Measurements from ENCODE around the gene CD48.
"Not testable (repeated sequence)": the region's sequence is repeated elsewhere in the genome, so short reads cannot be mapped to it uniquely, and the experiment has no call there.

CD48 gene

DNA sequence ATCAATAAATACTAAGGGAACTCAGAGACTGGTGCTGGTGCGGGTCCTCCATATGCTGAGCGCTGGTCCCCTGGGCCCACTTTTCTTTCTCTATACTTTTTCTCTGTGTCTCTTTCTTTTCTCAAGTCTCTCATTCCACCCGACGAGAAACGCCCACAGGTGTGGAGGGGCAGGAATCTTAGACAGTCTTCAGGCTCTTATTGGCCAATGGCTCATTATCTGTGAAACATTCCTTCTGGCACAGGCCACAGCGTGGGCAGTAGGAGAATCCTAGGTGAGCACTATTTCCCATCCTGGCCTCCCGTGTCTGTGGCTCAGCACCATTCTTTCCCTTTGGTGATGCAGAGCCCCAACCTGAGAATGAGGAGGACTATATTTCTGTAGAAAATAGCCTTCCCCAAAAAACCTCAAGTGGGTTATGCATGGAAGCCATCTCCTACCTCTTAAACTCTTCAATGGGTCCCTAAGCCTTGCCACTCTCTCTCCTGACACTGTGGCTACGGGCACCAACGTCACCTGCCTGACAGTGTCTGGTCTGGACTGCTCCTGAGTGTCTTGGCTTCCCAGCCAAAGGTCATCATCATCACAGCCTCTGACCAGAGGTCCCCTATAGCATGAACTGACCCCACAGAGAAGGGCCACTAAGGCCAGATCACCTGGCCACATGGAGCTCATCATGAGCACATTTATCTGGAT lies 58.5 kb downstream of the CD48 start:
- DNase-seq (ENCODE audit: low spot score): no peak

DNA sequence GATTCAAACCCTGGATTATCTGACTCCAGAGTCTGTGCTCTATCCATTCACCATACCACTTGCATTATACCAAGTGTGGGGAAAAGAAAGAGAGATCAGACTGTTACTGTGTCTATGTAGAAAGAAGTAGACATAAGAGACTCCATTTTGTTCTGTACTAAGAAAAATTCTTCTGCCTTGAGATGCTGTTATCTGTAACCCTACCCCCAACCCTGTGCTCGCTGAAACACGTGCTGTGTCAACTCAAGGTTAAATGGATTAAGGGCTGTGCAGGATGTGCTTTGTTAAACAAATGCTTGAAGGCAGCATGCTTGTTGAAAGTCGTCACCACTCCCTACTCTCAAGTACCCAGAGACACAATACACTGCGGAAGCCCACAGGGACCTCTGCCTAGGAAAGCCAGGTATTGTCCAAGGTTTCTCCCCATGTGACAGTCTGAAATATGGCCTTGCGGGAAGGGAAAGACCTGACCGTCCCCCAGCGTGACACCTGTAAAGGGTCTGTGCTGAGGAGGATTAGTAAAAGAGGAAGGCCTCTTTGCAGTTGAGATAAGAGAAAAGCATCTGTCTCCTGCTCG lies 59.5 kb downstream of the CD48 start:
- DNase-seq (ENCODE audit: low spot score): not testable (repeated sequence)

- DNase-seq (ENCODE audit: low spot score): no peak
Measured at GRCh38 chr1:160651433-160652064, 60.1 kb downstream of the CD48 start.

DNA sequence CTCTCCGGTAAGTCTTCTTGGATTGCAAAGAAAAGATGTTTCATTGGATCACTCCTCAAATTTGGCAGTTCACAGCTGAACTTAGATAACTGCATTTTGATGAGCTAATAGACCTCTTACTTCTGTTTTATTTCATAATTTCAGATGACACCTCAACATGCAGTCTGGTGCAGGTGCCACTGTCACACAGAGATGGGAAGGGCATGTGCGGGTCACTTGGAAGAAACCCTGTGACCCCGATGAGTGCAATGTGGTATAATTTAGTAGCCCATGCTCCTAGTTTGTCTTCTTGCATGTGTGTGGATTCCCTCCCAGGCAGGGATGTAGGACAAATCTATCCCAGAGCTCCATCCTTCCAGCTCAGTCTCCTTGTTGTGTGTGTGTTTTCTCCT lies 64.3 kb downstream of the CD48 start:
- no peak for DNase-seq (ENCODE audit: low spot score)

DNA sequence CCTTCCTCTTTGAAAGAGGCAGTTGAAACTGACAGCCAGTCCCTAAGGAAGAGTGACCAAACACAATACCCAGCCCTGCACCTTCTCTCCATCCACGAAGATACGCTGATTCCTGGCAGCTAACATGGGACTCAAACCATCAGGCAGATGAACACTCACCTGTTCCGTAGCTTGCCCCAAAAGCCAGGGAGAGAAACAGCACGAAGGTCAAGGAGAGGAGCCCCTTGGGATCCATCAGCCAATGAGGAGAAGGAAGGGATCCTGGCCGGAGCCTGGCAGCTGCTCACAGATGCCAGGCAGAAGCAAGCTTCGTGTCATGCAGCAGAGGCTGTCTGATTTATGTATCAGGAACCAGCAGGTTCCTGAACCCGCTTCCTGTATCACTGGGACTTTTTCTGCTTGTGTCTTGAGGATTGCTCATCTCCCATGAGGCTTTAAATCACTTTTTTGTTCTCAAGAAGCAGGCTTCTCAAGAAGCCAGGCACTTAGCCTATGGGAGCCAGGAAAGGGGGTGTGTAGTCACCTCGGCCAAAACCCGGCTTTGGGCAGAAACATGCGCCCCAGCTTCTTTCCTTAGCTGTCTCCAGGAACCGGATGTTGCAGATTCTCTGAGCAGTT lies 64.8 kb downstream of the CD48 start, which contains the start of gene SLAMF1:
TSS of gene SLAMF1 (minus strand) at position 334 of the 618 bp plus-strand sequence. CDS start at position 235, 99 bp downstream.
- no peak for DNase-seq (ENCODE audit: low spot score)

- no peak for DNase-seq (ENCODE audit: low spot score)
Measured at GRCh38 chr1:160646180-160646579, 65.4 kb downstream of the CD48 start.

DNA sequence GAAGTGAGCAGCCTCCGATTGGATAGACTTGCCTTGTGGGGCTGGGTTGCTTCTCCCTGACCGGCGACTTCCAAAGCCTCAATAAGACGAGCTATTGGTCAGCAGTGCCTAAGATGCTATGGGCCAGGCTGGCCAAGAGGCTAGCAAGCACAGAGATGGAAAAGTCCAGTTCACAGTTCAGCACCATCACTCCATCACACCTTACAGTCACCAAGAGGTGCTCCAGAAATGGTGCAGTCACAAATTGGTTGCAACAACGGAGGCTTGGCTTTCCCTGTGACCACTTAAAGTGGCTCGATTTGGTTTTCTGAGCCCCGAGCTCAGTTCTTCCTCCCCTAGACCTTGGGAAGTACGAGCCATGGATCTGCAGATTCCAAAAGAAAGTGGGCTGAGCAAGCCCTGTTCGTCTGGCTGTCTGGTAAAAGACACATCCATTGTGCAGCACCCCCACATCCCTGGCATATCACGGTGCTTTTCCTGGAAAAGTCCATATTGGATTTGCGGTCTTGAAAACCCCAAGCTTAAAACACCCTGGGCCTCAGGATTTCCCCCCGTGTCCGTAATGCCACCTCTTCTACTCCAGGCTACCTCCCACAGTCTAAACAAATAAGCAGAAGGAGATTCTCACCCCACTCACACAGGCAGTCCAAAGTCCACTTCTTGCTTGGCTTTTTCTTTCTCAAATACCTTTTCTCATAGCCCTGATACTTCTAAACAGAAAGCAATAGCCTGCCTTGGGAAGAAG lies 66.1 kb downstream of the CD48 start:
- DNase-seq (ENCODE audit: low spot score): no peak

DNA sequence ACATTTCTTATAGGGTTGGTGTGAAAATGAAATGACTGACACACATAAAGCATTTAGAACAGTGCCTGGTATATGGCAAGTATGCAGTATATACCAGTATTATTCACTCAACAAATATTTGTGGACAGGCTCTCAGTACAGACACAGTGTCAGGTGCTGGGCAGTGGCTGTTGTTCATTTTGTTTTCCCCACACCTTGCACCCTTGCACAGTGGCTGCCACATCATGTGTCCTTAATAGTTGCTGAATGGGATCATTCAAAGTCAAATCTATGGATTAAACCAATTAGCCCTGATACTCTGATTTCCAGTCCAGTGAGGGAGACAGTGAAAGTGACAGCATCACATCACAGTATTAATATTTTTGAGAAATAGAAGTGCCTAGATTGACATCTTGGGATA lies 67.2 kb downstream of the CD48 start:
- no peak for DNase-seq (ENCODE audit: low spot score)

DNA sequence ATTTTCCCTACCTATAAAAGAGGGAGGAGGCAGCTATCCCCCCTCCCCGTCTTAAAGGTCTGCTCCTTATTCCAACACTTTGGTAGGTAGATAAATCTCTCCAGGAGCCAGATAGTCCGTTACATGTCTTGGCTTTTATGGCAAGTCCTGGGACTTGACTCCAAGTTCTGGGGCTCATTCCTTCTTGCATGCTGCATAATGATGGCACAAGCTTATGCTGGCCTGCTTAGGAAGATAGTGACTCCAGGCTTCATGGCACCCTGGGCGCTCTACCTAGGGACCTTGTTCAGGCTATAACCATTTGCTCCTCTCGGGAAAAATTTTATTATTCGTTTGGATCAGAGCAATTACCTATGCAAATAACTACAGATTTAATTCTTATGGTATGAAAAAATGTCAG lies 68.5 kb downstream of the CD48 start:
- DNase-seq (ENCODE audit: low spot score): no peak

DNA sequence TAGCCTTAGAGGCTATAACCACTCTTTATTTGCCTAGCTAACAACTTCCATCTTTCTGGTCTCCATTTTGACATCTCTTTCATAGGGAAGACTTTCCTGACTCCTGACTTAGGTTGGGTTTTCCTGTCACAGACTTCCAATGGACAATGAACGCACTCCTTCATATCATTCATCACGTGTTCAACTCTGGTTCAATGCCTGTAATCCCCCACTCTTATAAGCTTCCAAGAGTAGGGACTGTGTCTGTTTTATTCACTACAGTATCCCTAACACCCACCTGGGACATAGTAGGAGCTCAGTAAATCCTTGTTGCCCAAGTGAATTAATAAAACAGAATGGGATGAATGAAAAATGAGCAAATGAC lies 69.4 kb downstream of the CD48 start:
- no peak for DNase-seq (ENCODE audit: low spot score)

DNA sequence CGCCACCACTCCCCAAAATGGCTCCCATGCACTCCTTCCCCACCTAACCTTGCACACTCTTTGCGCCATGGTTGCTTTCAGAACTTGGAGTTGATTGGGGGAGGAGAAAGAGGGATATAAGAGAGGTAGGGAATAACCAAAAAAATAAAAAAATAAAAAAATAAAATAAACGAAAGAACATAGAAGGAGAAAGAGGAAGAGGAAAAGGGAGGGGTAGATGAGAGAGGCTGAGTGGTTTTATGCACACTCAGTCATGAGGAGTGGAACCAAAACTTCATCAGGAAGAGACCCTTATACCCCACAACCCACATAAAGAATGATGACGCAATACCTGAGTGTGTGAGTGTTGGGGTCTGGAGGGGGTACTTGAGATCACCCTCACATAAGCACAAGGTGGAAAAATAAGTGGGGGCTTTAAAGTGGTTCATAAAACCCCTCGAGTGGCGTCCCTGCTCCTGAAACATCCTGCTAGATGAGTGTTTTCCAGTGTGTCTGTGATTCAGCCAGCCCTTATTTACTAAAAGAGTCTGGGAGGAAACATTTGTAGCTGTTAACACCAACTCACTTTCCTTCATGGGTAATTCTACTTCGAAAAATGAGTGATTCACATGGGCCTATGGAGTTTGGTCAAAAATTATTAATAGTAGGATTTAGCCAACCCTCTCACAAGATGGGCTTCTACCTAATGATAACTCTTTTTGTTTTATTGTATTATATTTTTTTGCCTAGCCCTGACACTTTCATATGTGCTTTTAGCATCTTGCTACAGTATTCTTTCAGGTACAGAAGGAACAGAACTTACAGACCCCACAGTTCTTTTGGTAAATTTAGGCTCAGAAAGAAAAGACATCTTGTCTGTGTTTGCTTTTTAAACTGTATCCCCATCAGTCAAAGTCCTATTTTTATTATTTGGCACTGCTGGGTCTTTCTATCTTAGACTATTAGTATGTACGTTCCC lies 70.0 kb downstream of the CD48 start:
- no peak for DNase-seq (ENCODE audit: low spot score)

DNA sequence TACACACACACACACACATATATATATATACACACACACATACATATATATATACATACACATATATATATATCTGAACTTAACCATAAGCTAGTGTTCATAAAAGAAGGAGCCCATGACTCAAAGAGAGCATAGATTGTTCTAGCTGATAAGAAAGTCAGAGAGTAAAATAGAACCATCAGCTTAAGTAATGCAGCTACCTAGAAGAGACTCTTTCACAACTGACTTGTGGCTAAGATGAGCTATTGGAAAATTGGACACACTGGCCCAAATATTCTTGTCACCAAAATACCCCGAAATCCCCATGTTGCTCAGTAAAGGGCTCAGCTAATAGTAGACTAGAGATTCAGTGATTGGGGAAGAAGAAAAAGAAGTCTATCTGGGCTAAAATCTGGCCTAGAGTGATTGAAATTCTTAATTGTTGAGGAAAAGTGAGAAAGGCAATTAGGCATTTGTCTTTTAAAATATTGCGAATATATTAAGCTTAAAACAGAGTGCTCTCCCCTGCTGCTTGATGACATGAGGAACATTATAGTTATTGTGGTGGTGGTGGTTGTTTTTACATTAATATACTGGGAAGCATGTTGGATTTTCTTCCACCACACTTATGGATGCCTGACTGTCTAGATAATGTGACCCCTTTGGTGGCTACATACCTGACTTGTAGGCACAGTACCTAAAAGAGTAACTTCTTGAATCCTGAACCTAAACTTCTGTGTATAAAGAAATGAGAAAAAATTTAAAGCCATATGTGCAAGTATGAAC lies 71.1 kb downstream of the CD48 start:
- no peak for DNase-seq (ENCODE audit: low spot score)

GRCh38 chr1:160639652-160640051 lies 72.0 kb downstream of the CD48 start:
- no peak for DNase-seq (ENCODE audit: low spot score)

DNA sequence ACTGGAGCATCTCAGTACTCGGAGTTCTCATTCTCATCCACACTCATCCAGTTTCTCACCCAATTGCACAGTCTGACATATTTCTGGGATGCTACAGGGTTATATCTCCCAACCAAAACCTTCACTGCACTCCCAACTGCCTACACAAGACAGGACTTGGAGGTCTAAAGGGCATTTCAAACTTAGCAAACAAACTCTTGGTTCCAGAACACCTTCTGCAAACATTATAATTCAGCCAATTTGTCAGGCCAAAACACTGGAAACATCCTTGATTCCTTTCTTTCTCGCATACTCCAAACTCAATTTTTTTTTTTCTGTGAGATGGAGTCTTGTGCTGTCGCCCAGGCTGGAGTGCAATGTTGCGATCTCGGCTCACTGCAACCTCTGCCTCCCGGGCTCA lies 72.7 kb downstream of the CD48 start:
- DNase-seq (ENCODE audit: low spot score): no peak

- no peak for DNase-seq (ENCODE audit: low spot score)
Measured at GRCh38 chr1:160638540-160638857, 73.1 kb downstream of the CD48 start.

DNA sequence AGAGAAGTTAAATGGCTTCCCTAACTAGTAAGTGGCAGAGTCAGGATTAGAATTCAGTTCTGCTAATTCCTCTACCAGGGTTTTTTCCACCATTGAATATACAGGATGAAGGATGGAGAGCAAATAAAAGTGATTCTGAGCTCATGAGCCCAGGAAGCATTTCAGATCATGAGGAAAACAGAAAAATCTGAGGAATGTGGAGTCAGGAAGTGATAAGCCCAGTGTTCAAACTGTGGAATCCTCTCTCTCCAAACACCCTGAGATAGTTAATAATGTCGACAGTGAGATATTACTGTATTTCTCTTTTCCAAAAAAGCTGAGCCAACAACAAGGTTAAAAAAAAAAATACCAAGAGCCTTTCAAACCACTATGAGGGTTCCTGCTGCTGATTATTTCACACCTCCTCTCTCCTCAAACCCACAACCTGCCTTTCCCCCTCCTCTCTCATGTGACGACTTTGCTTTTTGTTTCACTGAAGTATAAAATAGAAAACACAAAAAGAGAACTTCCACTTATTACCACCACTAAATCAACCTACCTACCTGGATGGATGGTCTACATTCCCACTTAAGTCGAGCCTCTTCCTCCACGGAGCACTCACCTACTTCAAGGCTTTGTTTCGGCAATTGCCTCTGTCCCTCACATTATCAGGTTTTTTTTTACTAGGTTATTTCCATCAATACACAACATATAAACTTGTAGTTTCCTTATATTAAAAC lies 73.6 kb downstream of the CD48 start:
- DNase-seq (ENCODE audit: low spot score): peak; percentile 60

DNA sequence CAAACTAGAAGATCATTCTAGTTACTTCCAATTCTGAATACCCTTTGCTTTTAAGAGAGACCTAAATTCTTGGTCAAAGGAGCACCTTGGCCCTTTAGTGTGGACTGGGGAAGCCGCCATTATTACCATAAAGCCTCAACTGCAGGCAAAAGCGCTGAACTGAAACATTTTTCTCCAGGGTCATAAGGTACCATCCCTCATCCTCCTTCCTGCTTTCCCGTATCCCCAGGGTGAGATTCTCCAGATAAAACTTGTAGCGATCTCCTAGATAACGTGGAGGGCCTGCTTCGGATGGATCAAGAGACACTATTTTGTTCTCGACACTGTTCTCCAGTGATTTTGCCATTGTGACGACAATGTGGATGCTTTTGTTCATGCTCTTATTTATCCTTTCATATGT lies 74.6 kb downstream of the CD48 start:
- no peak for DNase-seq (ENCODE audit: low spot score)

DNA sequence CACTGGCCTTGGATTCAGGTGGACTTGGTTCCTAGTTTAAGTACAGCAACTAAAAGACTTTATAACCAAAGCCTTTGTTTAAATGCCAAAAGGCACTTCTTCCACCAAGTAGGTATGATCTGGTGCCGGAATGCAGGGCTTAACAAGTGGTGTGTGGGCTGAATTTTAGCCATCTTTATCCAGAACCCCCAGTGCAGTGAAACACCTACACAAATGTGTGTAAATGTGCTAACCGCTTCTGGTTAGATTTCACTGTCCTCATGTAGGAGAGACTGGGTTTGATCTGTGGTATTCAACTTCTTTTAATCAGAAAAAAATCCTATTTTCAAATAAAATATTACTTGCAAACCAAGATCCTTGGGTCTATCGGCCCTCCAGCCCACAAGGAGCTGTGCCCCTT lies 75.1 kb downstream of the CD48 start:
- DNase-seq (ENCODE audit: low spot score): no peak

- no peak for DNase-seq (ENCODE audit: low spot score)
Measured at GRCh38 chr1:160636076-160636475, 75.5 kb downstream of the CD48 start.
